GM19193 (cell line): ENCODE data around the gene COA5.

Source experiments
- POLR2A ChIP-seq: IDR thresholded peaks from 4 replicates; pipeline ENCODE4 v1.6.1; 2011; ENCODE audit not compliant: insufficient read depth, insufficient read length; ENCODE audit errors: extremely low read depth

The COA5 gene

GRCh38 chr2:98569197-98569793 lies 39.0 kb downstream of the COA5 start:
- no peak for TF ChIP-seq POLR2A

GRCh38 chr2:98568161-98568956 lies 40.0 kb downstream of the COA5 start:
- no peak for TF ChIP-seq POLR2A

GRCh38 chr2:98565941-98566340 lies 42.4 kb downstream of the COA5 start:
- TF ChIP-seq POLR2A, result no peak

GRCh38 chr2:98565286-98565860 lies 42.9 kb downstream of the COA5 start:
- no peak for TF ChIP-seq POLR2A

GRCh38 chr2:98564541-98565132 lies 43.7 kb downstream of the COA5 start:
- TF ChIP-seq POLR2A, result no peak

- TF ChIP-seq POLR2A, result no peak
These were observed 44.9 kb downstream of the COA5 start for GRCh38 chr2:98563394-98563793.

GRCh38 chr2:98561902-98562695 lies 46.2 kb downstream of the COA5 start:
- TF ChIP-seq POLR2A, result no peak

GRCh38 chr2:98561018-98561417 lies 47.3 kb downstream of the COA5 start:
- TF ChIP-seq POLR2A, result no peak

- no peak for TF ChIP-seq POLR2A
These were observed 48.0 kb downstream of the COA5 start for GRCh38 chr2:98560256-98560771.

- no peak for TF ChIP-seq POLR2A
These were observed 48.7 kb downstream of the COA5 start for GRCh38 chr2:98559581-98559980.

GRCh38 chr2:98558852-98559530 lies 49.3 kb downstream of the COA5 start:
- TF ChIP-seq POLR2A, result no peak

- no peak for TF ChIP-seq POLR2A
These were observed 51.8 kb downstream of the COA5 start for GRCh38 chr2:98556344-98557033.

- no peak for TF ChIP-seq POLR2A
These were observed 52.6 kb downstream of the COA5 start for GRCh38 chr2:98555696-98556095.
